Gastroesophageal sphincter (tissue), 4 donors: ENCODE data around the gene NR4A2. TPM values are rescaled to one million over a fixed set of nuclear protein-coding genes. Genes with fewer than 3 reads are reported as not detected.

Source experiments
- ATAC-seq: fragments of 150-250 bp; one replicate; pipeline ENCODE4 v1.9.1; 2016; ENCODE audit warnings: mild to moderate bottlenecking, moderate library complexity
- H3K27ac ChIP-seq, 4 donors: fragments of 200-600 bp; sonication (generic) in 3 of 4; 1 replicate in 3 of 4; 2 replicates in 1 of 4; pipeline ENCODE4 v1.5.1; 2016 to 2019
- H3K27me3 ChIP-seq: fragments of 200-600 bp; sonication (generic); one replicate; pipeline ENCODE4 v1.5.1; 2019
- H3K36me3 ChIP-seq, 2 donors: fragments of 200-600 bp; sonication (generic); one replicate each; pipeline ENCODE4 v1.5.1; 2019; ENCODE audit warnings: control low read depth in 1 of 2
- H3K4me1 ChIP-seq, 3 donors: fragments of 200-600 bp; sonication (generic); 1 replicate in 2 of 3; 2 replicates in 1 of 3; pipeline ENCODE4 v1.5.1; 2016 to 2019; ENCODE audit warnings: control low read depth in 2 of 3
- H3K4me3 ChIP-seq, 2 donors: fragments of 200-600 bp; sonication (generic); one replicate each; pipeline ENCODE4 v1.5.1; 2019; ENCODE audit warnings: mild to moderate bottlenecking in 1 of 2, moderate library complexity in 1 of 2
- H3K9me3 ChIP-seq, 3 donors: fragments of 200-600 bp; sonication (generic); one replicate each; pipeline ENCODE4 v1.5.1; 2017 to 2019; ENCODE audit warnings: control low read depth in 2 of 3
- EP300 ChIP-seq: sonication (generic); formaldehyde crosslinking; IDR thresholded peaks from one replicate; pipeline ENCODE4 v1.6.1; 2017; ENCODE audit warnings: antibody characterized with exemption, mild to moderate bottlenecking
- POLR2A ChIP-seq, 2 donors: fragments of 450-650 bp; IDR thresholded peaks; one replicate each; pipeline ENCODE4 v1.6.1; 2017; ENCODE audit warnings: antibody characterized with exemption in 2 of 2, mild to moderate bottlenecking in 2 of 2, moderate library complexity in 1 of 2
- POLR2AphosphoS5 ChIP-seq: sonication (generic); formaldehyde crosslinking; IDR thresholded peaks from one replicate; pipeline ENCODE4 v1.6.1; 2017; ENCODE audit warnings: antibody characterized with exemption
- WGBS, 2 donors: methylation state at CpG; one replicate each; pipeline ENCODE4 v1.1.5; 2018; ENCODE audit warnings: low coverage in 1 of 2; 5-methylcytosine and 5-hydroxymethylcytosine counted together
- total RNA-seq, 4 donors: library from RNA; depleted of rRNA; stranded (reverse); fragments of >200 nt; gene quantifications; one replicate each; pipeline ENCODE4 v1.1.0, GENCODE V29; 2016
- TF ChIP-seq, protein P1 (sequence below), 4 experiments: fragments of 200-600 bp in 2 of 4; fragments of 450-650 bp in 2 of 4; sonication (generic) in 1 of 4; IDR thresholded peaks; one replicate each; pipeline ENCODE4 v1.5.1; 2017 to 2019; ENCODE audit warnings: antibody characterized with exemption in 4 of 4, mild to moderate bottlenecking in 2 of 4, moderate library complexity in 2 of 4

NR4A2 gene
- 1 to 10 TPM; 1.3 to 7.3 (median 1.8) TPM for total RNA-seq

DNA sequence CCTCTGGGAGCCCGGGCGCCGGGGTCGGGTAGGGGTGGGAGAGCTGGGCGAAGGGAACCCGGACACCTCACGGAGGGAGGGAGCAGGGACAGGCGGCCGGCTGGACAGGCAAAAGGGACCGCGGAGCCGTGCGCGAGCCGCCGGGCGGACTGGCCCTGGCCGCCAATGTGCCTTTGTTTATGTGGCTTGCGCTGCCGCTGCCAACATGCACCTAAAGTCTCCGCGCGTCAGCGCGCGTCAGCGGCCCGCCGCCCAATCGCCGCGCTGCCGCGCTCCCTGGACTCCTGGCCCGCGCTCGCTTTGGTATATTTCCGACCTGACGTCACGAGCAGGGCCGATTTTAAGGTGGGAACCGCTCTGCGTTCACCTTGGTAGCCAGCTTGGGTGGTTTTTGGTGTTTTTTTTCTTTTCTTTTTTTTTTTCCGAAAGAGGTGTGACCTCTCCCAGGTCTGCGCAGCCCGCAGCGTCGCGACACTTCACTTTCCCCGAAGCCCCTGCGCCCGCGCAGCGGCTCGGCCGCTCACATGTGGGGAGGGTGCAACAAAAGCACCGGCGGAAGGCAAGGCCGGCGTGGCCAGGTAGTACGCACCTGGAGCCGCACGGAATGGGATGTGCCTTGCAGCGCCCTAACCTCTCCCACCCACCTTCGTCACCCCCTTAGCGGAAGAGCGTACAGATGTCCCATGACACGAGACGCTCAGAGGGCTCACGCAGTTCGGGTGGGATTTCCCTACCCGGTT lies at the start of gene NR4A2:
NR4A2 (minus strand) TSS at position 188 of the 740 bp plus-strand sequence. CDS start 2,535 bp downstream, outside the sequence.
- WGBS, 2 donors, result 0 to 3% methylated on average over 8 to 21 of the region's 72 CpGs
- ATAC-seq, result peak; percentile 80
- H3K36me3 ChIP-seq, result peaks cover 0 to 20% of the 10 kb centered on the region in 2 donors
- peak within 1 kb of the TSS; percentile 95 to 100 (median 100) for H3K27ac ChIP-seq
- H3K4me3 ChIP-seq, result peak within 1 kb of the TSS; percentile 67 to 88
- H3K4me1 ChIP-seq, result peaks cover 0 to 47% (median 0%) of the 10 kb centered on the region in 3 donors
- no peaks in the 10 kb centered on the region for H3K27me3 ChIP-seq
- peak; percentile 58 for TF ChIP-seq EP300
- TF ChIP-seq POLR2AphosphoS5, result peak; percentile 87
- peak; percentile 94 to 95 for TF ChIP-seq POLR2A (IDR thresholded peaks at IDR 0.05)
- TF ChIP-seq, protein P1, sequence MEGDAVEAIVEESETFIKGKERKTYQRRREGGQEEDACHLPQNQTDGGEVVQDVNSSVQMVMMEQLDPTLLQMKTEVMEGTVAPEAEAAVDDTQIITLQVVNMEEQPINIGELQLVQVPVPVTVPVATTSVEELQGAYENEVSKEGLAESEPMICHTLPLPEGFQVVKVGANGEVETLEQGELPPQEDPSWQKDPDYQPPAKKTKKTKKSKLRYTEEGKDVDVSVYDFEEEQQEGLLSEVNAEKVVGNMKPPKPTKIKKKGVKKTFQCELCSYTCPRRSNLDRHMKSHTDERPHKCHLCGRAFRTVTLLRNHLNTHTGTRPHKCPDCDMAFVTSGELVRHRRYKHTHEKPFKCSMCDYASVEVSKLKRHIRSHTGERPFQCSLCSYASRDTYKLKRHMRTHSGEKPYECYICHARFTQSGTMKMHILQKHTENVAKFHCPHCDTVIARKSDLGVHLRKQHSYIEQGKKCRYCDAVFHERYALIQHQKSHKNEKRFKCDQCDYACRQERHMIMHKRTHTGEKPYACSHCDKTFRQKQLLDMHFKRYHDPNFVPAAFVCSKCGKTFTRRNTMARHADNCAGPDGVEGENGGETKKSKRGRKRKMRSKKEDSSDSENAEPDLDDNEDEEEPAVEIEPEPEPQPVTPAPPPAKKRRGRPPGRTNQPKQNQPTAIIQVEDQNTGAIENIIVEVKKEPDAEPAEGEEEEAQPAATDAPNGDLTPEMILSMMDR (IDR thresholded peaks at IDR 0.05), result peak in 1 of 4 experiments; percentile 13
- H3K9me3 ChIP-seq, result no peaks in the 10 kb centered on the region

DNA sequence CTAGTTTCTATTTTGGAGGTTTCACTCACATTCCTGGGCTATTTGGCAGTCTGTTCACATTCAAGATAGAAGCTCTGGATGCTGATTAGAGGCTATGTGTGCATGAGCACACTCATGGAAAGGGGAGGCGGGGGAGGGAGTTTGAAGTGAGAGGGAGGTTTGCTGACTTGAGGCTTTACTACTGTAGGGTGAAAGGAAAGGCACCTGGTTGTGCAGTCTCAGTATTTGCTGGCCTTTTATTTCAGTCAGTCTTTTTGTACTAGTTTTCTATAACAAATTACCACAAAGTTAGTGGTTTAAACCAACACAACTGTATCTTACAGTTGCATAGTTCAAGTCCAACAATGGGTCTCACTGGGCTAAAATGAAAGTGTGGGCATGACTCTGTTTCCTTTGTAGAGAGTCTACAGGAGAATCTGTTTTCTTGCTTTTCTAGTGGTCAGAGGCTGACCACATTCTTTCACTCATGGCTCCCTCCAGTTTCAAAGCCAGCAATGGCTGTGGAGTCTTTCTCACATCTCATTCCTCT lies 47.7 kb upstream of the NR4A2 start:
- TF ChIP-seq POLR2AphosphoS5 (no peak), EP300 (no peak), POLR2A (IDR thresholded peaks at IDR 0.05) (no peak)
- TF ChIP-seq, protein P1 (IDR thresholded peaks at IDR 0.05), result no peak
- H3K27me3 ChIP-seq, result no peaks in the 10 kb centered on the region
- no peak for ATAC-seq
- H3K4me1 ChIP-seq, result no peaks in the 10 kb centered on the region
- no peaks in the 10 kb centered on the region for H3K36me3 ChIP-seq
- WGBS, 2 donors, result no CpG with 5 or more reads among the region's 1 CpG
- no peak overlapping the region for H3K4me3 ChIP-seq
- no peak overlapping the region for H3K27ac ChIP-seq
- no peaks in the 10 kb centered on the region for H3K9me3 ChIP-seq

DNA sequence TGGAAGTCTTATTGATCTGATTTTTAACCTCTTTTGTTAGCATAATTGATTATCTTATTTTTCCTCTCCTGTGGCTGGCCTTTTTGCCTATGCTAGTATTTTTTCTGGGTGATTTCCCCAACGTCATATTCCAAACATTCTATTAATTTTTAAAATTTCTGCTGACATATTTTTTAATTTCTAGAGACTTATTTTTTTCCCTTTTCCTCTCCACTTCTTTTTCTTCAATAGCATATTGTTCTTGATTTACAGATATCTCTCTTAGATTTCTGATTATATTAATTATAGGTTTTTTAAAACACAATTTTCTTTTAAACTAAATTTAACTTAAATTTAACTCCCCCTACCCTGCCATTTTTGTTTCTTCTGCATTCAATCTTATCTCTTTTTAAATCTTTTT lies 47.2 kb upstream of the NR4A2 start:
- WGBS, 2 donors, result 50 to 82% methylated on average over 1 of the region's 1 CpG
- TF ChIP-seq EP300 (no peak), POLR2AphosphoS5 (no peak), POLR2A (IDR thresholded peaks at IDR 0.05) (no peak)
- TF ChIP-seq, protein P1 (IDR thresholded peaks at IDR 0.05), result no peak
- ATAC-seq, result no peak
- Histone ChIP-seq H3K27ac (no peak overlapping the region), H3K9me3 (no peaks in the 10 kb centered on the region), H3K36me3 (no peaks in the 10 kb centered on the region), H3K4me1 (no peaks in the 10 kb centered on the region), H3K27me3 (no peaks in the 10 kb centered on the region), H3K4me3 (no peak overlapping the region)

GRCh38 chr2:156379071-156379470 lies 46.5 kb upstream of the NR4A2 start:
- no peak for TF ChIP-seq POLR2A (IDR thresholded peaks at IDR 0.05)
- TF ChIP-seq POLR2AphosphoS5, result no peak
- TF ChIP-seq, protein P1 (IDR thresholded peaks at IDR 0.05), result no peak
- TF ChIP-seq EP300, result no peak
- H3K36me3 ChIP-seq, result no peaks in the 10 kb centered on the region
- H3K9me3 ChIP-seq, result no peaks in the 10 kb centered on the region
- no peaks in the 10 kb centered on the region for H3K27me3 ChIP-seq
- no peak overlapping the region for H3K27ac ChIP-seq
- H3K4me3 ChIP-seq, result no peak overlapping the region
- ATAC-seq, result no peak
- no peaks in the 10 kb centered on the region for H3K4me1 ChIP-seq

DNA sequence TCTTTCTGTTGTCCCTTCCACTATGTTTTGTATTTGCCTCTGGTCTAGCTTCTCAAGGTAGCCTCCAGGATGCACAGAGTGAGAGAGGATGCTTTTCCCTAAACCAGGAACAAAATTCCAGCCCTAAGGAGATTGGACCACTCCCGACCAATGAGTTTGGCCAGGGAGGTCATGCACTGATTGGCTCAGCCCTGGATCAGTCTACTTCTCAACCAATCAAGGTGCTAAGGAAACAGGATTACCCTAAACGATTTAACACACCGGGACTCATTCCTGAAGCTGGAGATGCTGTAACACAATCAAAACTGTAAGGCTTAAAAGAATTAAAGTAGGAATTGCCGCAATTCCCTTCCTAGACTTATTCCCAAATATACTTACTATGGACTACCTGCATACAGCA lies 34.2 kb upstream of the NR4A2 start:
- WGBS, 2 donors, result 90 to 96% methylated on average over 4 of the region's 4 CpGs

More for the DNA sequence above, 34.2 kb upstream of the NR4A2 start:
- TF ChIP-seq EP300 (no peak), POLR2A (IDR thresholded peaks at IDR 0.05) (no peak), POLR2AphosphoS5 (no peak)
- TF ChIP-seq, protein P1 (IDR thresholded peaks at IDR 0.05), result no peak
- Histone ChIP-seq H3K36me3 (no peaks in the 10 kb centered on the region), H3K4me1 (no peaks in the 10 kb centered on the region), H3K9me3 (no peaks in the 10 kb centered on the region), H3K4me3 (no peak overlapping the region), H3K27me3 (no peaks in the 10 kb centered on the region), H3K27ac (no peak overlapping the region)
- ATAC-seq, result no peak
